Right lobe of liver (tissue), 6 donors: Measurements from ENCODE around the gene DAAM1. TPM values are rescaled to one million over a fixed set of nuclear protein-coding genes. Genes with fewer than 3 reads are reported as not detected.

Source experiments
- ATAC-seq, 4 donors: fragments of 200-7000 bp; cut with Tn5 transposase; one replicate each; pipeline ENCODE4 v1.9.1; 2020; ENCODE audit warnings: mild to moderate bottlenecking in 4 of 4, moderate library complexity in 4 of 4
- DNase-seq, 3 donors: peaks; one replicate each; pipeline ENCODE4 v3.0.0-alpha.2; 2020
- H3K27ac ChIP-seq, 3 donors: fragments of 200-600 bp; one replicate each; pipeline ENCODE4 v1.8.0; 2022
- H3K27me3 ChIP-seq, 2 donors: fragments of 200-600 bp; one replicate each; pipeline ENCODE4 v1.8.0; 2022
- H3K36me3 ChIP-seq, 4 donors: fragments of 200-600 bp; sonication (generic) in 1 of 4; one replicate each; pipeline versions ENCODE4 v1.5.1 to v1.8.0; 2017 to 2022; ENCODE audit warnings: control low read depth in 1 of 4
- H3K4me1 ChIP-seq, 4 donors: fragments of 200-600 bp; sonication (generic) in 1 of 4; one replicate each; pipeline versions ENCODE4 v1.5.1 to v1.8.0; 2017 to 2022; ENCODE audit warnings: control low read depth in 1 of 4
- H3K4me3 ChIP-seq, 3 donors: fragments of 200-600 bp; one replicate each; pipeline ENCODE4 v1.8.0; 2022
- H3K9me3 ChIP-seq, 4 donors: fragments of 200-600 bp; sonication (generic) in 1 of 4; one replicate each; pipeline versions ENCODE4 v1.5.1 to v1.8.0; 2017 to 2022; ENCODE audit warnings: control low read depth in 1 of 4
- CTCF ChIP-seq, 4 donors: fragments of 200-600 bp in 3 of 4; fragments of 450-650 bp in 1 of 4; IDR thresholded peaks; one replicate each; pipeline versions ENCODE4 v1.5.1 to v1.8.0; 2016 to 2022; ENCODE audit warnings: antibody characterized with exemption in 4 of 4, mild to moderate bottlenecking in 2 of 4
- POLR2A ChIP-seq: fragments of 450-650 bp; IDR thresholded peaks from one replicate; pipeline ENCODE4 v1.6.1; 2017; ENCODE audit warnings: antibody characterized with exemption, mild to moderate bottlenecking
- WGBS: methylation state at CpG from one replicate; pipeline ENCODE4 v1.1.6; 2018; ENCODE audit warnings: low coverage, low lambda C conversion rate; ENCODE audit not compliant: insufficient coverage; ENCODE audit errors: missing lambda C conversion rate; 5-methylcytosine and 5-hydroxymethylcytosine counted together
- intact Hi-C, 2 donors: fragments of 100-400 bp; cut with DNase I; formaldehyde crosslinking; loops; one replicate each; pipeline versions ENCODE4 v1.11.2 to v1.14.1; 2022
- total RNA-seq, 6 experiments: library from RNA; depleted of rRNA in 2 of 6; stranded (reverse); fragments of >200 nt in 2 of 6; fragmentation: NEBNext Ultra II Directional in 3 of 6; extraction: Animal tissue kit (Norgen Biotek cat#: 25700) in 3 of 6; gene quantifications; one replicate each; pipeline versions ENCODE4 v1.1.0 to v1.2.4, GENCODE V29; 2016 to 2023
- donor health status: DM: no; HTN: yes; CAD: no.
- donor health status: DM: no; HTN: no; CAD: no.
- donor health status: DM: no; HTN: no; CAD: no.
- donor health status: DM: no; HTN: yes; CAD: no.
- donor health status: DM: no; HTN: yes; CAD: no.

Gene DAAM1
- total RNA-seq, 6 experiments from 2014 or later, result 17.2 to 43.6 (median 25.3) TPM

- intact Hi-C loops, result no loop called here
- peak overlapping the region in 1 of 3 donors; percentile 62 for H3K27ac ChIP-seq
- H3K4me1 ChIP-seq, result peaks cover 0 to 31% (median 17%) of the 10 kb centered on the region in 4 donors
- H3K36me3 ChIP-seq, result no peaks in the 10 kb centered on the region
- 90% methylated on average over 3 of the region's 3 CpGs for WGBS
- no peak overlapping the region for H3K4me3 ChIP-seq
- DNase-seq (no peak), ATAC-seq (no peak)
- TF ChIP-seq POLR2A (no peak), CTCF (IDR thresholded peaks at IDR 0.05) (no peak)
- no peaks in the 10 kb centered on the region for H3K27me3 ChIP-seq
- H3K9me3 ChIP-seq, result no peaks in the 10 kb centered on the region
Measured at GRCh38 chr14:59214702-59215302, 26.3 kb downstream of the DAAM1 start.

- ATAC-seq (peak; percentile 96 to 99 (median 98)), DNase-seq (peak; percentile 76 to 92 (median 91))
- peak overlapping the region in 1 of 3 donors; percentile 62 for H3K27ac ChIP-seq
- no peak overlapping the region for H3K4me3 ChIP-seq
- WGBS, result 4% methylated on average over 4 of the region's 7 CpGs
- intact Hi-C loops, result no loop called here
- H3K9me3 ChIP-seq, result no peaks in the 10 kb centered on the region
- peaks cover 0 to 34% (median 18%) of the 10 kb centered on the region in 4 donors for H3K4me1 ChIP-seq
- no peak for TF ChIP-seq CTCF (IDR thresholded peaks at IDR 0.05)
- TF ChIP-seq POLR2A, result no peak
- H3K36me3 ChIP-seq, result no peaks in the 10 kb centered on the region
- no peaks in the 10 kb centered on the region for H3K27me3 ChIP-seq
Measured at GRCh38 chr14:59215322-59215721, 26.9 kb downstream of the DAAM1 start.

GRCh38 chr14:59215757-59216156, 27.3 kb downstream of the DAAM1 start:
- H3K36me3 ChIP-seq, result no peaks in the 10 kb centered on the region
- intact Hi-C loops, result no loop called here
- H3K27me3 ChIP-seq, result no peaks in the 10 kb centered on the region
- H3K4me1 ChIP-seq, result peaks cover 0 to 34% (median 18%) of the 10 kb centered on the region in 4 donors
- 40% methylated on average over 2 of the region's 4 CpGs for WGBS
- no peaks in the 10 kb centered on the region for H3K9me3 ChIP-seq
- ATAC-seq (no peak), DNase-seq (no peak)
- H3K27ac ChIP-seq, result peak overlapping the region in 1 of 3 donors; percentile 62
- no peak for TF ChIP-seq CTCF (IDR thresholded peaks at IDR 0.05)
- no peak for TF ChIP-seq POLR2A
- H3K4me3 ChIP-seq, result no peak overlapping the region

- no peak for ATAC-seq
- TF ChIP-seq POLR2A (no peak), CTCF (IDR thresholded peaks at IDR 0.05) (no peak)
- Histone ChIP-seq H3K4me3 (no peak overlapping the region), H3K4me1 (peaks cover 0 to 34% (median 18%) of the 10 kb centered on the region in 4 donors), H3K9me3 (no peaks in the 10 kb centered on the region), H3K27ac (no peak overlapping the region), H3K36me3 (no peaks in the 10 kb centered on the region), H3K27me3 (no peaks in the 10 kb centered on the region)
- intact Hi-C loops, result no loop called here
- DNase-seq, result no peak
- 18% methylated on average over 1 of the region's 1 CpG for WGBS
Measured at GRCh38 chr14:59217011-59217410, 28.5 kb downstream of the DAAM1 start.
